HepG2 (cell line): Measurements from ENCODE around the gene CCNF. TPM values are rescaled to one million over a fixed set of nuclear protein-coding genes. Genes with fewer than 3 reads are reported as not detected.
A peak's percentile ranks its signal among the peaks of the same experiment; 100 is the strongest.

Experiments used
- ATF2 ChIP-seq: sonication (generic); formaldehyde crosslinking; IDR thresholded peaks from 2 replicates; pipeline ENCODE4 v1.4.0; 2020; ENCODE audit warnings: missing genetic modification reagents
- CHD4 ChIP-seq: fragments of 200-600 bp; sonication (generic); IDR thresholded peaks from 2 replicates; pipeline ENCODE4 v1.7.0; 2017; ENCODE audit warnings: mild to moderate bottlenecking, low read length, borderline replicate concordance
- ELF3 ChIP-seq: IDR thresholded peaks from 2 replicates; pipeline ENCODE4 v1.6.1; 2016; ENCODE audit warnings: missing genetic modification reagents, missing compliant biosample characterization
- GATAD1 ChIP-seq: IDR thresholded peaks from 2 replicates; pipeline ENCODE4 v1.6.1; 2016; ENCODE audit warnings: missing genetic modification reagents, missing compliant biosample characterization
- HNF4G ChIP-seq, 2 experiments: sonication (generic) in 1 of 2; formaldehyde crosslinking in 1 of 2; IDR thresholded peaks; 2 replicates each; pipeline versions ENCODE4 v1.4.0 to v1.6.1; 2011 to 2020; ENCODE audit warnings: borderline replicate concordance in 2 of 2, low read depth in 2 of 2, mild to moderate bottlenecking in 2 of 2, low read length in 1 of 2, missing genetic modification reagents in 1 of 2, moderate library complexity in 1 of 2
- KDM1A ChIP-seq: IDR thresholded peaks from 2 replicates; pipeline ENCODE4 v1.6.1; 2016; ENCODE audit warnings: missing compliant biosample characterization
- MBNL3 ChIP-seq: fragments of 250-450 bp; sonication (Bioruptor Pico); conservative IDR thresholded peaks from 2 replicates; pipeline ENCODE4 v1.8.0; 2022; ENCODE audit warnings: mild to moderate bottlenecking, inconsistent platforms
- NFKB2 ChIP-seq: sonication (generic); formaldehyde crosslinking; IDR thresholded peaks from 2 replicates; pipeline ENCODE4 v1.4.0; 2020; ENCODE audit warnings: missing genetic modification reagents, borderline replicate concordance
- NONO ChIP-seq, 2 experiments: fragments of 450-650 bp in 1 of 2; sonication (generic) in 1 of 2; formaldehyde crosslinking in 1 of 2; IDR thresholded peaks in 1 of 2; conservative IDR thresholded peaks in 1 of 2; 2 replicates each; pipeline versions ENCODE4 v1.6.1 to v1.8.0; 2017 to 2022; ENCODE audit warnings: mild to moderate bottlenecking in 1 of 2, missing genetic modification reagents in 1 of 2, moderate library complexity in 1 of 2
- NR2F6 ChIP-seq, 2 experiments: IDR thresholded peaks; 2 replicates each; pipeline ENCODE4 v1.6.1; 2016; ENCODE audit warnings: antibody characterized with exemption in 1 of 2, mild to moderate bottlenecking in 1 of 2
- POGZ ChIP-seq: sonication (generic); formaldehyde crosslinking; IDR thresholded peaks from 2 replicates; pipeline ENCODE4 v1.4.0; 2020; ENCODE audit warnings: mild to moderate bottlenecking, missing genetic modification reagents
- SAP130 ChIP-seq: IDR thresholded peaks from 2 replicates; pipeline ENCODE4 v1.6.1; 2016; ENCODE audit warnings: low read depth
- SIX1 ChIP-seq: sonication (generic); formaldehyde crosslinking; IDR thresholded peaks from 2 replicates; pipeline ENCODE4 v1.4.0; 2020; ENCODE audit warnings: missing genetic modification reagents, borderline replicate concordance
- SMC3 ChIP-seq: IDR thresholded peaks from 2 replicates; pipeline ENCODE4 v1.6.1; 2011; ENCODE audit warnings: low read length, improper control_type of control experiment
- TCF7 ChIP-seq: sonication (generic); IDR thresholded peaks from 2 replicates; pipeline ENCODE4 v1.6.1; 2016; ENCODE audit warnings: antibody characterized with exemption, low read depth
- TOE1 ChIP-seq: sonication (generic); formaldehyde crosslinking; IDR thresholded peaks from 2 replicates; pipeline ENCODE4 v1.4.0; 2020; ENCODE audit warnings: mild to moderate bottlenecking, missing genetic modification reagents
- XRCC5 ChIP-seq: fragments of 200-400 bp; formaldehyde crosslinking; optimal IDR thresholded peaks from 2 replicates; pipeline ENCODE3; 2017; ENCODE audit warnings: mild to moderate bottlenecking, low read length
- ZBTB42 ChIP-seq: sonication (generic); formaldehyde crosslinking; IDR thresholded peaks from 2 replicates; pipeline ENCODE4 v1.5.0; 2020; ENCODE audit warnings: mild to moderate bottlenecking, missing genetic modification reagents
- ZBTB7A ChIP-seq: sonication (generic); formaldehyde crosslinking; IDR thresholded peaks from 2 replicates; pipeline ENCODE4 v1.8.0; 2022; ENCODE audit warnings: mild to moderate bottlenecking, missing genetic modification reagents
- ZFY ChIP-seq: sonication (generic); formaldehyde crosslinking; IDR thresholded peaks from 2 replicates; pipeline ENCODE4 v1.4.0; 2020; ENCODE audit warnings: missing genetic modification reagents
- ZNF207 ChIP-seq: fragments of 450-650 bp; IDR thresholded peaks from 2 replicates; pipeline ENCODE4 v1.6.1; 2016; ENCODE audit warnings: antibody characterized with exemption, borderline replicate concordance
- ZNF24 ChIP-seq: fragments of 450-650 bp; IDR thresholded peaks from 2 replicates; pipeline ENCODE4 v1.6.1; 2017; ENCODE audit warnings: antibody characterized with exemption, mild to moderate bottlenecking
- ZNF670 ChIP-seq: sonication (generic); formaldehyde crosslinking; IDR thresholded peaks from 2 replicates; pipeline ENCODE4 v1.8.0; 2022; ENCODE audit warnings: mild to moderate bottlenecking, missing genetic modification reagents, borderline replicate concordance
- ZNF768 ChIP-seq: sonication (generic); formaldehyde crosslinking; IDR thresholded peaks from 2 replicates; pipeline ENCODE4 v1.4.0; 2020; ENCODE audit warnings: missing genetic modification reagents
- polyA plus RNA-seq, 8 experiments: library from polyadenylated mRNA; depleted of rRNA in 3 of 8; stranded (reverse) in 7 of 8; unstranded in 1 of 8; fragments of >200 nt; fragmentation: Illumina TruSeq in 4 of 8; extraction: Trizol in 4 of 8; gene quantifications; 2 replicates each; pipeline versions ENCODE4 v1.2.1 to v1.2.3, GENCODE V29; 2011 to 2016; ENCODE audit warnings: low read depth in 4 of 8, missing spikeins in 1 of 8, mixed read lengths in 1 of 8; ENCODE audit not compliant: insufficient read depth in 1 of 8
- total RNA-seq, 5 experiments: library from RNA; depleted of rRNA; stranded (reverse); fragments of >200 nt; fragmentation: Illumina TruSeq; extraction: Trizol; gene quantifications; 2 replicates each; pipeline ENCODE4 v1.2.3, GENCODE V29; 2016; ENCODE audit warnings: low read depth in 1 of 5
- TF ChIP-seq, protein P1 (sequence below): sonication (generic); formaldehyde crosslinking; IDR thresholded peaks from 2 replicates; pipeline ENCODE4 v1.4.0; 2020; ENCODE audit warnings: missing genetic modification reagents
- TF ChIP-seq, protein P2 (sequence below): sonication (generic); formaldehyde crosslinking; IDR thresholded peaks from 2 replicates; pipeline ENCODE4 v1.5.1; 2020; ENCODE audit warnings: mild to moderate bottlenecking, moderate library complexity, missing genetic modification reagents

The CCNF gene
- total and polyA plus RNA-seq, 2 of the 13 experiments (the other 11 are each of a cell fraction or from before 2014, with no cell fraction given), result 6.4 to 22.8 TPM

GRCh38 chr16:2500918-2501750, 71.9 kb downstream of the CCNF start (continued):
- TF ChIP-seq, protein P1, sequence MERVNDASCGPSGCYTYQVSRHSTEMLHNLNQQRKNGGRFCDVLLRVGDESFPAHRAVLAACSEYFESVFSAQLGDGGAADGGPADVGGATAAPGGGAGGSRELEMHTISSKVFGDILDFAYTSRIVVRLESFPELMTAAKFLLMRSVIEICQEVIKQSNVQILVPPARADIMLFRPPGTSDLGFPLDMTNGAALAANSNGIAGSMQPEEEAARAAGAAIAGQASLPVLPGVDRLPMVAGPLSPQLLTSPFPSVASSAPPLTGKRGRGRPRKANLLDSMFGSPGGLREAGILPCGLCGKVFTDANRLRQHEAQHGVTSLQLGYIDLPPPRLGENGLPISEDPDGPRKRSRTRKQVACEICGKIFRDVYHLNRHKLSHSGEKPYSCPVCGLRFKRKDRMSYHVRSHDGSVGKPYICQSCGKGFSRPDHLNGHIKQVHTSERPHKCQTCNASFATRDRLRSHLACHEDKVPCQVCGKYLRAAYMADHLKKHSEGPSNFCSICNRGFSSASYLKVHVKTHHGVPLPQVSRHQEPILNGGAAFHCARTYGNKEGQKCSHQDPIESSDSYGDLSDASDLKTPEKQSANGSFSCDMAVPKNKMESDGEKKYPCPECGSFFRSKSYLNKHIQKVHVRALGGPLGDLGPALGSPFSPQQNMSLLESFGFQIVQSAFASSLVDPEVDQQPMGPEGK (CRISPR knock-in tag), result peak; percentile 72
- TF ChIP-seq ZBTB7A (CRISPR knock-in tag), result peak; percentile 81; the same call in 1 of the 2 replicates
- peak; percentile 20; the same call in 1 of the 2 replicates for TF ChIP-seq NFKB2 (CRISPR knock-in tag)
- peak; percentile 61 for TF ChIP-seq GATAD1 (CRISPR knock-in tag)
- TF ChIP-seq SAP130 (CRISPR knock-in tag), result peak; percentile 55
- no peak for TF ChIP-seq MBNL3 (CRISPR knock-in tag)
- TF ChIP-seq TOE1 (CRISPR knock-in tag), result no peak
- no peak for TF ChIP-seq HNF4G (IDR thresholded peaks at IDR 0.05; ENCODE audit: borderline replicate concordance, low read depth, low read length)
- TF ChIP-seq HNF4G (CRISPR knock-in tag; IDR thresholded peaks at IDR 0.05; ENCODE audit: borderline replicate concordance, low read depth), result no peak
- TF ChIP-seq, protein P2, sequence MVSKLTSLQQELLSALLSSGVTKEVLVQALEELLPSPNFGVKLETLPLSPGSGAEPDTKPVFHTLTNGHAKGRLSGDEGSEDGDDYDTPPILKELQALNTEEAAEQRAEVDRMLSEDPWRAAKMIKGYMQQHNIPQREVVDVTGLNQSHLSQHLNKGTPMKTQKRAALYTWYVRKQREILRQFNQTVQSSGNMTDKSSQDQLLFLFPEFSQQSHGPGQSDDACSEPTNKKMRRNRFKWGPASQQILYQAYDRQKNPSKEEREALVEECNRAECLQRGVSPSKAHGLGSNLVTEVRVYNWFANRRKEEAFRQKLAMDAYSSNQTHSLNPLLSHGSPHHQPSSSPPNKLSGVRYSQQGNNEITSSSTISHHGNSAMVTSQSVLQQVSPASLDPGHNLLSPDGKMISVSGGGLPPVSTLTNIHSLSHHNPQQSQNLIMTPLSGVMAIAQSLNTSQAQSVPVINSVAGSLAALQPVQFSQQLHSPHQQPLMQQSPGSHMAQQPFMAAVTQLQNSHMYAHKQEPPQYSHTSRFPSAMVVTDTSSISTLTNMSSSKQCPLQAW (CRISPR knock-in tag), result 0 out of 2 replicates have a peak, but pooled peaks have one; percentile 48
- no peak for TF ChIP-seq CHD4
- TF ChIP-seq ZNF24, result no peak
- TF ChIP-seq XRCC5, result peak; percentile 83
- peak; percentile 39; the same call in 1 of the 2 replicates for TF ChIP-seq ZFY (CRISPR knock-in tag)
- no peak for TF ChIP-seq NR2F6 (IDR thresholded peaks at IDR 0.05)
- TF ChIP-seq NR2F6 (CRISPR knock-in tag; IDR thresholded peaks at IDR 0.05), result peak; percentile 21; the same call in 1 of the 2 replicates
- peak; percentile 61; the same call in 1 of the 2 replicates for TF ChIP-seq SMC3
- TF ChIP-seq ATF2 (CRISPR knock-in tag), result peak; percentile 52; the same call in 1 of the 2 replicates
- TF ChIP-seq ZNF768 (CRISPR knock-in tag), result no peak
- peak; percentile 23; the same call in 1 of the 2 replicates for TF ChIP-seq ZNF670
- 0 out of 2 replicates have a peak, but pooled peaks have one; percentile 38 for TF ChIP-seq ZBTB42
- no peak for TF ChIP-seq KDM1A (CRISPR knock-in tag)
- no peak for TF ChIP-seq TCF7
- no peak for TF ChIP-seq SIX1 (CRISPR knock-in tag)
- TF ChIP-seq ZNF207, result no peak
- TF ChIP-seq POGZ (CRISPR knock-in tag), result no peak
- TF ChIP-seq NONO (IDR thresholded peaks at IDR 0.05), result no peak
- no peak for TF ChIP-seq NONO (CRISPR knock-in tag; conservative IDR thresholded peaks at IDR 0.05)
- peak; percentile 15; the same call in 1 of the 2 replicates for TF ChIP-seq ELF3 (CRISPR knock-in tag)
